ENCODE results near the gene AP3D1.

GRCh38 chr19:2097203-2097885, 54.0 kb downstream of the AP3D1 start:
- TF ChIP-seq CTCF (IDR thresholded peaks at IDR 0.05 in 4 of 5, conservative IDR thresholded peaks at IDR 0.05 in 1 of 5) (peak in 2 of 5 experiments; percentile 0 to 3), POLR2A (IDR thresholded peaks at IDR 0.05) (peak in 1 of 2 donors; percentile 1)
